SK-N-SH treated with all-trans-retinoic acid at 6 μM for 48 hours (cell line): ENCODE measurements around the gene DCHS2.

ENCODE experiments used
- ATAC-seq: fragments of 200-7000 bp; cut with Tn5 transposase; 3 replicates; pipeline ENCODE4 v1.9.1; 2020; ENCODE audit warnings: mild to moderate bottlenecking, moderate library complexity
- ARNTL ChIP-seq: fragments of 450-650 bp; formaldehyde crosslinking; IDR thresholded peaks from 2 replicates; pipeline ENCODE4 v1.5.0; 2020; ENCODE audit warnings: low read depth, mild to moderate bottlenecking, moderate library complexity, borderline replicate concordance
- BACH2 ChIP-seq: fragments of 250-450 bp; sonication (Bioruptor Pico); IDR thresholded peaks from 2 replicates; pipeline ENCODE4 v1.9.0; 2021; ENCODE audit warnings: mild to moderate bottlenecking, borderline replicate concordance
- CSDC2 ChIP-seq: fragments of 250-450 bp; sonication (Bioruptor Pico); IDR thresholded peaks from 2 replicates; pipeline ENCODE4 v1.5.0; 2020; ENCODE audit warnings: mild to moderate bottlenecking, moderate library complexity
- CSRNP3 ChIP-seq: fragments of 250-450 bp; sonication (Bioruptor Pico); IDR thresholded peaks from 2 replicates; pipeline ENCODE4 v1.5.1; 2021; ENCODE audit warnings: mild to moderate bottlenecking, moderate library complexity
- ESRRG ChIP-seq: fragments of 250-450 bp; sonication (Bioruptor Pico); IDR thresholded peaks from 2 replicates; pipeline ENCODE4 v1.6.1; 2021; ENCODE audit warnings: mild to moderate bottlenecking
- GLIS3 ChIP-seq: fragments of 250-450 bp; sonication (Bioruptor Pico); IDR thresholded peaks from 2 replicates; pipeline ENCODE4 v1.5.0; 2020; ENCODE audit warnings: mild to moderate bottlenecking, moderate library complexity
- ISL1 ChIP-seq: fragments of 250-450 bp; sonication (Bioruptor Pico); IDR thresholded peaks from 2 replicates; pipeline ENCODE4 v2.1.2; 2022; ENCODE audit warnings: mild to moderate bottlenecking, moderate library complexity
- OSR1 ChIP-seq: fragments of 250-450 bp; sonication (Bioruptor Pico); IDR thresholded peaks from 2 replicates; pipeline ENCODE4 v1.8.0; 2022; ENCODE audit warnings: moderate library complexity, mild to moderate bottlenecking, inconsistent platforms
- PATZ1 ChIP-seq: fragments of 250-450 bp; sonication (Bioruptor Pico); IDR thresholded peaks from 2 replicates; pipeline ENCODE4 v1.8.0; 2020; ENCODE audit warnings: mild to moderate bottlenecking, moderate library complexity, borderline replicate concordance
- PPARA ChIP-seq: fragments of 250-450 bp; sonication (Bioruptor Pico); IDR thresholded peaks from 2 replicates; pipeline ENCODE4 v1.5.0; 2020; ENCODE audit warnings: mild to moderate bottlenecking, borderline replicate concordance
- RARB ChIP-seq: fragments of 250-450 bp; sonication (Bioruptor Pico); IDR thresholded peaks from 2 replicates; pipeline ENCODE4 v1.8.0; 2021; ENCODE audit warnings: mild to moderate bottlenecking, moderate library complexity
- SNAI2 ChIP-seq: fragments of 250-450 bp; sonication (Bioruptor Pico); IDR thresholded peaks from 2 replicates; pipeline ENCODE4 v1.5.0; 2020; ENCODE audit warnings: mild to moderate bottlenecking, moderate library complexity
- TCF4 ChIP-seq: fragments of 250-450 bp; sonication (Bioruptor Pico); IDR thresholded peaks from 2 replicates; pipeline ENCODE4 v1.8.0; 2021; ENCODE audit warnings: mild to moderate bottlenecking, moderate library complexity, borderline replicate concordance
- TOX ChIP-seq: fragments of 250-450 bp; sonication (Bioruptor Pico); IDR thresholded peaks from 2 replicates; pipeline ENCODE4 v1.8.0; 2021; ENCODE audit warnings: mild to moderate bottlenecking, moderate library complexity, borderline replicate concordance
- TSHZ2 ChIP-seq: fragments of 250-450 bp; sonication (Bioruptor Pico); IDR thresholded peaks from 2 replicates; pipeline ENCODE4 v1.5.0; 2020; ENCODE audit warnings: mild to moderate bottlenecking, moderate library complexity
- ZC3H10 ChIP-seq: fragments of 250-450 bp; sonication (Bioruptor Pico); IDR thresholded peaks from 2 replicates; pipeline ENCODE4 v1.5.1; 2021; ENCODE audit warnings: mild to moderate bottlenecking, moderate library complexity
- ZFP3 ChIP-seq: fragments of 250-450 bp; sonication (Bioruptor Pico); IDR thresholded peaks from 2 replicates; pipeline ENCODE4 v1.5.0; 2020; ENCODE audit warnings: mild to moderate bottlenecking, moderate library complexity
- ZFP30 ChIP-seq: fragments of 450-650 bp; formaldehyde crosslinking; IDR thresholded peaks from 2 replicates; pipeline ENCODE4 v1.5.0; 2022; ENCODE audit warnings: mild to moderate bottlenecking, moderate library complexity
- ZNF565 ChIP-seq: fragments of 450-650 bp; formaldehyde crosslinking; conservative IDR thresholded peaks from 2 replicates; pipeline ENCODE4 v1.5.0; 2020; ENCODE audit warnings: low read depth, mild to moderate bottlenecking, moderate library complexity
- ZNF70 ChIP-seq: fragments of 450-650 bp; formaldehyde crosslinking; IDR thresholded peaks from 2 replicates; pipeline ENCODE4 v1.5.0; 2020; ENCODE audit warnings: mild to moderate bottlenecking, moderate library complexity
- ZNF8 ChIP-seq: fragments of 450-650 bp; formaldehyde crosslinking; IDR thresholded peaks from 2 replicates; pipeline ENCODE4 v1.5.0; 2020; ENCODE audit warnings: mild to moderate bottlenecking, moderate library complexity
- TF ChIP-seq, protein P1 (sequence below): fragments of 250-450 bp; sonication (Bioruptor Pico); IDR thresholded peaks from 2 replicates; pipeline ENCODE4 v1.5.1; 2020; ENCODE audit warnings: low read depth, mild to moderate bottlenecking, moderate library complexity
- TF ChIP-seq, protein P2 (sequence below): fragments of 250-450 bp; sonication (Bioruptor Pico); IDR thresholded peaks from 2 replicates; pipeline ENCODE4 v1.8.0; 2021; ENCODE audit warnings: low read depth, mild to moderate bottlenecking, moderate library complexity, borderline replicate concordance

Gene DCHS2

DNA sequence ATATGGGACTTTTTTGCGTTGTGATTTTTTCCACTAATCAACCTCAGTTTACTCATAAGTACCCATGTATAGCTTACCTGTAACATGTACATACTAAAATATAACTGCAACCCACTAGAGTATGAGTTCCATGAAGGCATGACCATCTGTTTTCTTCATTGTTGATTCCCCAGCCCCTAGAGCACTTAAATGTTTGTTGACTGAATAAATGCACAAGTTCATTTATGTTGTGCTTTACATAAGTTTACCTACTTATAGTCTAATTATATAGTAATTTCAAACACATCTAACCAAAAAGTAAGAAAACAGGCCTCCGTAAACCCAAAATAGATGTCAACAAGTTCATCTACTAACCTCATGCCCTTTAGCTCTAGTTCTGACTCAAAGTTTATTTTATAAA is 34.7 kb downstream of the DCHS2 start (continued):
- no peak for TF ChIP-seq PPARA
- no peak for TF ChIP-seq BACH2 (CRISPR knock-in tag)
- no peak for TF ChIP-seq ZNF8 (CRISPR knock-in tag)
- TF ChIP-seq PATZ1 (CRISPR knock-in tag): no peak
- no peak for TF ChIP-seq ARNTL (CRISPR knock-in tag)

GRCh38 chr4:154456240-154456639 is 35.4 kb downstream of the DCHS2 start:
- TF ChIP-seq ZNF70 (no peak), ZNF565 (CRISPR knock-in tag) (no peak), CSDC2 (no peak), ZFP30 (CRISPR knock-in tag) (no peak), ARNTL (CRISPR knock-in tag) (no peak), PATZ1 (CRISPR knock-in tag) (no peak), BACH2 (CRISPR knock-in tag) (no peak), SNAI2 (CRISPR knock-in tag) (no peak), ISL1 (CRISPR knock-in tag) (no peak), GLIS3 (CRISPR knock-in tag) (no peak), PPARA (no peak), TSHZ2 (no peak), OSR1 (CRISPR knock-in tag) (no peak), ESRRG (CRISPR knock-in tag) (no peak), TOX (CRISPR knock-in tag) (no peak)
- TF ChIP-seq, protein P1, sequence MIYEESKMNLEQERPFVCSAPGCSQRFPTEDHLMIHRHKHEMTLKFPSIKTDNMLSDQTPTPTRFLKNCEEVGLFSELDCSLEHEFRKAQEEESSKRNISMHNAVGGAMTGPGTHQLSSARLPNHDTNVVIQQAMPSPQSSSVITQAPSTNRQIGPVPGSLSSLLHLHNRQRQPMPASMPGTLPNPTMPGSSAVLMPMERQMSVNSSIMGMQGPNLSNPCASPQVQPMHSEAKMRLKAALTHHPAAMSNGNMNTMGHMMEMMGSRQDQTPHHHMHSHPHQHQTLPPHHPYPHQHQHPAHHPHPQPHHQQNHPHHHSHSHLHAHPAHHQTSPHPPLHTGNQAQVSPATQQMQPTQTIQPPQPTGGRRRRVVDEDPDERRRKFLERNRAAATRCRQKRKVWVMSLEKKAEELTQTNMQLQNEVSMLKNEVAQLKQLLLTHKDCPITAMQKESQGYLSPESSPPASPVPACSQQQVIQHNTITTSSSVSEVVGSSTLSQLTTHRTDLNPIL (CRISPR knock-in tag): no peak
- TF ChIP-seq, protein P2, sequence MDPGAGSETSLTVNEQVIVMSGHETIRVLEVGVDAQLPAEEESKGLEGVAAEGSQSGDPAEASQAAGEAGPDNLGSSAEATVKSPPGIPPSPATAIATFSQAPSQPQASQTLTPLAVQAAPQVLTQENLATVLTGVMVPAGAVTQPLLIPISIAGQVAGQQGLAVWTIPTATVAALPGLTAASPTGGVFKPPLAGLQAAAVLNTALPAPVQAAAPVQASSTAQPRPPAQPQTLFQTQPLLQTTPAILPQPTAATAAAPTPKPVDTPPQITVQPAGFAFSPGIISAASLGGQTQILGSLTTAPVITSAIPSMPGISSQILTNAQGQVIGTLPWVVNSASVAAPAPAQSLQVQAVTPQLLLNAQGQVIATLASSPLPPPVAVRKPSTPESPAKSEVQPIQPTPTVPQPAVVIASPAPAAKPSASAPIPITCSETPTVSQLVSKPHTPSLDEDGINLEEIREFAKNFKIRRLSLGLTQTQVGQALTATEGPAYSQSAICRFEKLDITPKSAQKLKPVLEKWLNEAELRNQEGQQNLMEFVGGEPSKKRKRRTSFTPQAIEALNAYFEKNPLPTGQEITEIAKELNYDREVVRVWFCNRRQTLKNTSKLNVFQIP: no peak
- no peak for ATAC-seq

GRCh38 chr4:154455111-154455510 is 36.5 kb downstream of the DCHS2 start:
- ATAC-seq: no peak
- TF ChIP-seq BACH2 (CRISPR knock-in tag): no peak
- TF ChIP-seq ZNF8 (CRISPR knock-in tag): no peak
- no peak for TF ChIP-seq ZFP30 (CRISPR knock-in tag)
- TF ChIP-seq ZNF70: no peak
- TF ChIP-seq RARB (CRISPR knock-in tag): no peak
- TF ChIP-seq TCF4: no peak
- TF ChIP-seq, protein P1 (CRISPR knock-in tag): no peak
- no peak for TF ChIP-seq SNAI2 (CRISPR knock-in tag)
- TF ChIP-seq CSRNP3 (CRISPR knock-in tag): no peak
- no peak for TF ChIP-seq CSDC2
- TF ChIP-seq ZC3H10 (CRISPR knock-in tag): no peak
- TF ChIP-seq TOX (CRISPR knock-in tag): no peak
- no peak for TF ChIP-seq ZFP3 (CRISPR knock-in tag)
- no peak for TF ChIP-seq ZNF565 (CRISPR knock-in tag)
- no peak for TF ChIP-seq TSHZ2
- no peak for TF ChIP-seq GLIS3 (CRISPR knock-in tag)
